Mammary epithelial cell (primary cell): Measurements from ENCODE around the gene LSM12.

Experiments used
- EZH2 ChIP-seq: IDR thresholded peaks from 2 replicates; pipeline ENCODE4 v1.6.1; 2012; ENCODE audit warnings: low read length, inconsistent platforms, borderline replicate concordance
- TF ChIP-seq, protein P1 (sequence below), 2 donors: IDR thresholded peaks in 1 of 2; conservative IDR thresholded peaks in 1 of 2; 2 replicates each; pipeline ENCODE4 v1.5.1; 2011 to 2012; ENCODE audit warnings: inconsistent platforms in 2 of 2, low read length in 2 of 2, mild to moderate bottlenecking in 2 of 2, control low read depth in 1 of 2, low read depth in 1 of 2; ENCODE audit not compliant: insufficient read depth in 1 of 2; ENCODE audit errors: extremely low read depth in 1 of 2

GRCh38 chr17:43988301-43988700, 78.2 kb downstream of the LSM12 start:
- TF ChIP-seq, protein P1, sequence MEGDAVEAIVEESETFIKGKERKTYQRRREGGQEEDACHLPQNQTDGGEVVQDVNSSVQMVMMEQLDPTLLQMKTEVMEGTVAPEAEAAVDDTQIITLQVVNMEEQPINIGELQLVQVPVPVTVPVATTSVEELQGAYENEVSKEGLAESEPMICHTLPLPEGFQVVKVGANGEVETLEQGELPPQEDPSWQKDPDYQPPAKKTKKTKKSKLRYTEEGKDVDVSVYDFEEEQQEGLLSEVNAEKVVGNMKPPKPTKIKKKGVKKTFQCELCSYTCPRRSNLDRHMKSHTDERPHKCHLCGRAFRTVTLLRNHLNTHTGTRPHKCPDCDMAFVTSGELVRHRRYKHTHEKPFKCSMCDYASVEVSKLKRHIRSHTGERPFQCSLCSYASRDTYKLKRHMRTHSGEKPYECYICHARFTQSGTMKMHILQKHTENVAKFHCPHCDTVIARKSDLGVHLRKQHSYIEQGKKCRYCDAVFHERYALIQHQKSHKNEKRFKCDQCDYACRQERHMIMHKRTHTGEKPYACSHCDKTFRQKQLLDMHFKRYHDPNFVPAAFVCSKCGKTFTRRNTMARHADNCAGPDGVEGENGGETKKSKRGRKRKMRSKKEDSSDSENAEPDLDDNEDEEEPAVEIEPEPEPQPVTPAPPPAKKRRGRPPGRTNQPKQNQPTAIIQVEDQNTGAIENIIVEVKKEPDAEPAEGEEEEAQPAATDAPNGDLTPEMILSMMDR (conservative IDR thresholded peaks at IDR 0.05 in 1 of 2, IDR thresholded peaks at IDR 0.05 in 1 of 2; ENCODE audit: extremely low read depth in 1 of 2, insufficient read depth in 1 of 2, low read depth in 1 of 2, low read length in 2 of 2): no peak
- TF ChIP-seq EZH2: no peak
